ENCODE results near the gene HAP1.

The HAP1 gene

DNA sequence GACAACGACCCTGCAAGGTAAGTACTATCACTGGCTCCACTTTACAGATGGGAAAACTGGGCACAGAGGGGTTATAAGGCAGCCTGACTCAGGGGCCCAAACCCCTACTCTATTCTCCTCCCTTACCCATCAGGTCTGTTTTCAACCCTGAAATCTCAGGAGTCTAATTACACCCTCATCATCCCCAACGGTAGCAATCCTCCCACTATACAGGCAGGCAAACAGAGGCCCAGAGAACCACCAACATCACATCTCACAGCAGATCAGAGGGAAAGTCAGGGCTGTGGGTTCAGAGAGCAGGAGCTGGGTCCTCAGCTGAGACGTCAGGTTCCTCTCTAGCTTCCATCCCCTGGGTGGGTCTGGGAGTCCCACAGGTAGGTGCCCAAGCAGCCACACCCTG, 35.5 kb upstream of the HAP1 start:
- TF ChIP-seq, protein P1, sequence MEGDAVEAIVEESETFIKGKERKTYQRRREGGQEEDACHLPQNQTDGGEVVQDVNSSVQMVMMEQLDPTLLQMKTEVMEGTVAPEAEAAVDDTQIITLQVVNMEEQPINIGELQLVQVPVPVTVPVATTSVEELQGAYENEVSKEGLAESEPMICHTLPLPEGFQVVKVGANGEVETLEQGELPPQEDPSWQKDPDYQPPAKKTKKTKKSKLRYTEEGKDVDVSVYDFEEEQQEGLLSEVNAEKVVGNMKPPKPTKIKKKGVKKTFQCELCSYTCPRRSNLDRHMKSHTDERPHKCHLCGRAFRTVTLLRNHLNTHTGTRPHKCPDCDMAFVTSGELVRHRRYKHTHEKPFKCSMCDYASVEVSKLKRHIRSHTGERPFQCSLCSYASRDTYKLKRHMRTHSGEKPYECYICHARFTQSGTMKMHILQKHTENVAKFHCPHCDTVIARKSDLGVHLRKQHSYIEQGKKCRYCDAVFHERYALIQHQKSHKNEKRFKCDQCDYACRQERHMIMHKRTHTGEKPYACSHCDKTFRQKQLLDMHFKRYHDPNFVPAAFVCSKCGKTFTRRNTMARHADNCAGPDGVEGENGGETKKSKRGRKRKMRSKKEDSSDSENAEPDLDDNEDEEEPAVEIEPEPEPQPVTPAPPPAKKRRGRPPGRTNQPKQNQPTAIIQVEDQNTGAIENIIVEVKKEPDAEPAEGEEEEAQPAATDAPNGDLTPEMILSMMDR (IDR thresholded peaks at IDR 0.05; ENCODE audit: insufficient read depth, missing control alignments), result no peak
- no peak for FAIRE-seq

DNA sequence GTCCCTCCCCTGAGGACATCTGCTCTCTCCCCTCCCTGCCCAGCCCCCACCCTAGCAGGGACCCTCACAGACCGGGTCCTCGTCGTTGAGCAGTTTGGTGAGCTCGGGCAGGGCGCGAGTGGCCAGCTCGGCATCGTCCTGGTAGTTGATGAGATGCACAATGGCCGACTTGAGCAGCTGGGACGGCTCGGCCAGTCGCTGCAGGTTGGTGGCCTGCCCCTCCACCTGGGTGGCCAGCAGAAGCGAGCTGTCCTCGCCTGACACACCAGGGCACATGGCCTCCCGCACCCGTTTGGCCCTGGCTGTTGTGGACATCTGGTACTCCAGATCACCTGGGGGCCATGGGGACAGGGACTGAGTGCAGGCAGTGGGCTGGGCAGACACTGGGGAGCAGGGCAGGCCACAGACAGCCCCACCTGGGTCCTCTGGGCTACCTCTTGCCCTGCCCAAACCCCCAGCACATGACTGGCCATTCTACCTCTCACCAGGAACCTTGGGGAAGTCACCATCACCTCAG, 35.0 kb upstream of the HAP1 start:
- TF ChIP-seq, protein P1 (IDR thresholded peaks at IDR 0.05; ENCODE audit: insufficient read depth, missing control alignments), result no peak
- FAIRE-seq (no peak), DNase-seq (ENCODE audit: insufficient read length, low spot score) (no peak)

More for the DNA sequence above, 35.5 kb upstream of the HAP1 start:
- DNase-seq (ENCODE audit: insufficient read length, low spot score), result no peak

DNA sequence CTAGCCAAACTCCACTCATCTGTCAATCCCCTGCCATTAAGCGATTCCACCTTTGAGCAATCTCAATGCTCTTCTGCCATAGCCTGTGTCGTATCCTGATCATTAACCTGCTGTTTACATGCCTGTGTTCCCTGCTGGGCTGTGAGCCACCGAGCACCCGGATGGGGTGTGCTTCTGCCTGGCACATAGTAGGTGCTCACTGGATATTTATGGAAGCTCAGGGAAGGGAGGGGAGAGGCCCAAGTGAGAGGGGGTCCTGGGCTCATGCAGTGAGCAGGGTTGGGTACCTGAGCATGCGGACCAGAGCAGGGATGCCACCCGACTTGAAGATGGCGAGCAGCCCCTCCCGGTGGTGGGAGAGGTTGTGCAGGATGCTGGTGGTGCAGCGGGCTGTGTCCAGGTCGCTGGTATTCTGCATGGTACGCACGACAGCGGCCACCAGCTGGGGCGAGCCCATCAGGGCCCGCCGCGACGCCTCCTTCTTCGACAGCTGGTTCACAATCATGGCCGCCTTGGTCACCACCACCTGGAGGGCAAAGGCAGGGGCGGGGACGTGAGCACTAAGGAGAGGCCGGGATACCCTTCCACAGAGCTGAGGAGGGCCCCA, 34.3 kb upstream of the HAP1 start:
- no peak for DNase-seq (ENCODE audit: insufficient read length, low spot score)
- FAIRE-seq, result no peak
- TF ChIP-seq, protein P1 (IDR thresholded peaks at IDR 0.05; ENCODE audit: insufficient read depth, missing control alignments), result no peak

DNA sequence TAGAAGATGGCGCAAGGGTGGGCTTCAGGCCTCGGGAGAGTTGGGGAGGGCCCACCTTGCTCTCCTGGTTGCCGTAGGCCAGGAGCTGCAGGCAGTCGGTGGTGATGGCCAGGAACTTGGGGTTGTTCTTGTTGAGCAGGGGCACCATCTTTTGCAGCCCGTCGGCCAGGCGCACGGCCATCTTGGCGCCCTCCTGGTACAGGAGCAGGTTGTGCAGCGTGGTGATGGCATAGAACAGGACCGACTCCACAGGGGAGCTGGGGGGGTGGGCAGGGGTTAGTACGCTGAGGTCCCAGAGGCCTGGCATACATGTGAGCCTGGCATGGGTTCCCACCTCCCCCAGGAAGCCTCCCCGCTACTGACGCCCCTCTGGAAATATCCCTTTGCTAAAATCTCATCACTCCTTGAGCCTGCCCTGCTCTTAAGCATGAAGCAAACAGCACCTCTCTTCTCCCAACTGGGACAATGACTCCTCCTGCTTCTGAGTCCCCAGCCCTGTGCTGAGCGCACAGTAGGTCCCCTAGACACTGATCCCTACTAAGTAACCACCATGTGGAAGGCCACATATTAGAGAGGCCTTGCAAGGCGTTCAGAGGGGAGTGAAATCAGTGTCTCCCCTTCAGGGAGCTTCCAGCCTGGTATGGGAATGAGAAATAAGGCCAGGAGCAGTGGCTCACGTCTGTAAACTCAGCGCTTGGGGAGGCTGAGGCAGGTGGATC, 33.0 kb upstream of the HAP1 start:
- TF ChIP-seq, protein P1 (IDR thresholded peaks at IDR 0.05; ENCODE audit: insufficient read depth, missing control alignments), result no peak
- FAIRE-seq (no peak), DNase-seq (ENCODE audit: insufficient read length, low spot score) (no peak)

DNA sequence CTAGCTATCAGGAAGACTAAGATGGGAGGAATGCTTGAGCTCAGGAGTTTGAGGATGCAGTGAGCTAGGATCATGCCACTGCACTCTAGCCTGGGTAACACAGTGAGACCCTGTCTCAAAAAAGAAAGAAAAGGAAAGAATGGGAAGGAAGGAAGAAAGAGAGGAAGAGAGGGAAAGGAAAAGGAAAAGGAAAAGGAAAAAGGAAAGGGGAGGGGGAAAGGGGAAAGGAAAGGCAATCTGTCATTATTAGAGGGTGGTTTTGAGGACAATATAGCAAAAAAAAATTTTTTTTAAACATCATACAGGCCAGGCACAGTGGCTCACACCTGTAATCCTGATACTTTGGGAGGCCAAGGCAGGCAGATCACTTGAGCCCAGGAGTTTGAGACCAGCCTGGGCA, 31.7 kb upstream of the HAP1 start:
- no peak for FAIRE-seq
- DNase-seq (ENCODE audit: insufficient read length, low spot score), result no peak

DNA sequence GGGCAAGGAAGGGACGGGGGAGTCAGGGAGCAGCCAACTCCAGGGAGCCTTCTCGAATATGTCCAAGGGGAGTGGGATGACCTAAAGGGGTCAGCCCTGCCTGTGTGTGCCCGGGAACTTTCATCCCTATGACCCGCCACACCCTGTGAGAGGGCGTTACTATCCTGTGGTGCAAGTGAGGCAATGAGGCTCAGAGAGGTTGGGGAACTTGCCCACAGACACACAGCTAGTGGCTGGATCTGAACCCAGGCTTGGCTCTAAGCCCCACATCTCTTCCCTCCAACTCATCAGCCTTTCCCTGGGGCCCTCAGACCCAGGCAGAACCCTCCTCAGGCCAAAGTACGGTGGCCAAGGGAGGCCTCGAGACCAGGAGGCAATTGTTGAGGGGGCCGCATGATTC, 28.9 kb upstream of the HAP1 start:
- FAIRE-seq (no peak), DNase-seq (ENCODE audit: insufficient read length, low spot score) (no peak)
- TF ChIP-seq, protein P1 (IDR thresholded peaks at IDR 0.05; ENCODE audit: insufficient read depth, missing control alignments), result no peak

More for the DNA sequence above, 31.7 kb upstream of the HAP1 start:
- TF ChIP-seq, protein P1 (IDR thresholded peaks at IDR 0.05; ENCODE audit: insufficient read depth, missing control alignments), result no peak

DNA sequence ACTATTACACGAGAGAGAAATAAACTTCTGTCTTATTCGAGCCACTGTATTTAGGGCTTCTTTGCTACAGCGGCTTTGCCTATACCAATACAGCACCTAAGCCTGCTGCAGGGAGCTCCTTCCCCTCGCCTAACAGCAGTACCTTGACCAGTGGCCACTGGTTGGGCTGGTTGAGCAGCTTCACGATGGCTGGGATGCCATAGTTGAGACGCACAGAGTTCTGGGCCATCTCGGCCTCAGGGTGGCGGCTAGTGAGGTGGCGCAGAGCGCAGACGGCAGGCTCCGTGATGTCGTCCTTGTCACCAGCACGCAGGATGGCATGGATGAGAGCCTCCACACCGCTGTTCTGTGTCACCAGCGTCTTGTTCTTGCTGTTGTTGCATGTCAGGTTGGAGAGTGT, 28.4 kb upstream of the HAP1 start:
- FAIRE-seq, result no peak
- TF ChIP-seq, protein P1 (IDR thresholded peaks at IDR 0.05; ENCODE audit: insufficient read depth, missing control alignments), result no peak
- no peak for DNase-seq (ENCODE audit: insufficient read length, low spot score)

Data from D721Med (cell line).